HG03175 (cell line): ENCODE results near the gene COL3A1.

Experiments used
- ATAC-seq: cut with Tn5 transposase; IDR thresholded peaks from one replicate; pipeline ENCODE4 v1.9.1; 2021; ENCODE audit warnings: mild to moderate bottlenecking, moderate library complexity; ENCODE audit not compliant: unreplicated experiment

COL3A1 gene

GRCh38 chr2:188975497-188976102 is 1.4 kb downstream of the COL3A1 start:
- no peak for ATAC-seq

DNA sequence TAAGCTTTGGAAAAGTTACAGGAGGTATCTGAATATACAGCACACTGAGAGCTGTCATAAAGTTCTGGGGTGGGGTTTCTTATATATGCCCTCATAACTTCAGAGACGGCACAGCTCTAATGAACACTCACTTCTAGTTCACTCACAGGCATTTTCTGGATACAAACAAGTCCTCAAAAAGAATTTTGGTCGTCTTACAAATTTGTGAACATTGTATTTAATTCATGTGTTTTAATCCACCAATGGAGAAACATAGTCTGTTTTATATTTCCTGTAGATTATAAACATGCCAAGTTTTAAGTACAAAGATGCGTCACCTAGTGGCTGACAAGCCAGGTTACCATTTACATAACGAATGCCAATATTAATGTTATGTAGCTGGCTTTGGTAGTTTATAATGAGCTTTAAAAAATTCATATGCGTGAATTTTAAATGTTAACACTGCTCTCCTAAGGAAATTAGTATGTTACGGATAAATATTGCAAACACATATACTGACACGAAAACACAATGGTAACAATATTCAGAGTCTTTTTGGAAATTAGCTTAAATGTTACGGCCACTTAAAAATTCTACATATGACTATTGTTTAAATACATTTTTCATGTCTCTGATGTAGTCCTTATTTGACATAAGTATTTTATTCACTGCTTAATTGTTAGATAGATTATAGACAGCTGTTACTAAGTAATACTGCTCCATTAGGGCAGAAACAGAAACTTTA is 2.5 kb downstream of the COL3A1 start:
- ATAC-seq: no peak

DNA sequence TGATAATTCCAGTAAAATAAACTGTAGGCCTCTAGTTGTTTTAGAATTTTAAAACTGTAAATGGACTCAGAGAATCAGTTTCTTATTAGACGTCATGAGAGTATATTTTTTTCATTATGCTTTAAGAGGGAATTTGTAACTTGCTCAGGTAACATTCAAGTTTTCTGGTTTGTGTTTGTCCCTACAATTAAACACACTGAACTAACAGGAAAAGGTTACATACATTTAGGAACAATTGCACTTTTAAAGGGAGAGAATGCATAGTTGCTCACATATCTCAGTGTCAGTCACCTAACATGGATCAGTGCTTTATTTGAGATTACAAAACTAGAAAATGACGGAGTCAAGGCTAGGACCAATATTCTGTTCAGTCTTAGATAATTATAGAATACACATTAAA is 3.1 kb downstream of the COL3A1 start:
- no peak for ATAC-seq

DNA sequence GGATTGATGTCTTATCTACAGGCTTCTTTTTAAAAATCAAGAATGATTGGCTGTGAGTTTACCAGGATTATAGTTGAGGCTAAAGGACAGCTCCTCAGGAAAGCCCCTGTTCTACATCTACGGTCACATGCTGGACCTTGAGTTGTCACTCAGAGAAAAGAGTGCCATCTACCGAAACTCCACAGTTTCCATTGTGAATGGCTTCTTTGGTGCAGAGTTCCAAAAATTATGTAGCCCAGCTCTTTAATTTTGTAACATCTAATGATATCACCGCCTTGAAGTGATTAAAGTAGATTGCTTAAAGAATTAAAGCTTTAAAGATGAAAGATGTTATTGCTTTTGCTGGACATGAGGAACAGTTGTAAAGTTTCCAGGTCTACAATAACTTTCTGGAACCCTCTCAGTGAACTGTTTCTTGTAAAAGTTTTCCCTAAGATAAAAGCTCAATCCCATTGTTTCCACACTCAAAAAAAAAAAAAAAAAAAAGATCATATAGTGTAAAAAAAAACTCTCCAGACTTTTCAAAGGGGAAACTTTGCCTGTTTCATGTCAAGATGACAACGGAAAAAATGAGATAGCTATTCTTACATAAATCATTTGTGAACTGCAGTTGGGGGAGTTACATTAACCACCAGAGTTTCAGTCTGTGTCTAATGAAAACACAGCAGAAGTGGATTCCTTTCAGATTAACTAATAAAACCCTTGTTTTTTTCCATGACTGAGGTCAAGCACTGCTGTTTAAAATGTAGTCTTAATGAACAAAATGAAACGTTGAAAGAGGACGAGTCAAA is 4.3 kb downstream of the COL3A1 start:
- ATAC-seq: peak; percentile 78

DNA sequence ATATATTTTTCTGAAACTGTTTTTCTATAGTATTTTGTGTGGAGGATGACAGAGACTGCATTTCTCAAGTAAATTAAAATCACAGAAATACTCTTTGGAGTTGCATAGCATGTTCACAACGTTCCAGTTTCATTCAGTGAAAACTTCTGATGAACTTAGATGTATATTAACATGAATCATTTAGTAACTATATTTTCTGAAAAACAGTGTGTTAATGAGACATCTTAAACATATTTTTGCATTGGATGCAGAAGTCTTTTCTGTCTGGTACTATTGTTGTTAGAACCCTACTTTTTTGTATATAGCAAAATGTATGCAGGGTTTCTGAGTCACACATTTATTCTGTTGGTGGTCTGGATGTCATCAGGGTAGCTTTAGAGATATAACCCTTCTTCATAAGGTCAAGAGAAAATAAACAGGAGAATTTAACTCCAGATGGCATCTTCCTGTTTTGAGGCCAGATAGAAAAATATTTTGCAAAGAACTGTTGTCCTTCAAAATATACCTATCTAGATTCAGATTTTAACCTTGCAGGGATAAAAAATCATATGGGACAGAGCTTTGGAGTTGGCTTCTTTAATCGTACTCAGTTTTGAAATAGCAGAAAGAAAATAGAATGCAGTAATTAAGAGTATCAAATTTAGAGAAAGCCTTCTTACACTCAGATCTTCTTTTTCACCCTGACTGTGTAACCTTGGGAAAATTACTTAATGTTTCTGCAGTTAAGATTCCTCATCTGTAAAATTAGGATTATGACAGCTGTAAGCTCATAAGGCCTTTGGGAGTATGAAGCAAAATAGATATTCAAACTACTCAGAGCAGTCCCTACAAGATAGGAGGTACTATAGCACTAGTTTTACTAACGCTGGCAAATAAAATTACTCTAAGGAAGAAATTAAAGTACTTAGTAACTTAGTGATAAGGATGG is 5.3 kb downstream of the COL3A1 start:
- ATAC-seq: peak; percentile 10

- no peak for ATAC-seq
These were observed 9.4 kb downstream of the COL3A1 start for GRCh38 chr2:188983427-188984064.

DNA sequence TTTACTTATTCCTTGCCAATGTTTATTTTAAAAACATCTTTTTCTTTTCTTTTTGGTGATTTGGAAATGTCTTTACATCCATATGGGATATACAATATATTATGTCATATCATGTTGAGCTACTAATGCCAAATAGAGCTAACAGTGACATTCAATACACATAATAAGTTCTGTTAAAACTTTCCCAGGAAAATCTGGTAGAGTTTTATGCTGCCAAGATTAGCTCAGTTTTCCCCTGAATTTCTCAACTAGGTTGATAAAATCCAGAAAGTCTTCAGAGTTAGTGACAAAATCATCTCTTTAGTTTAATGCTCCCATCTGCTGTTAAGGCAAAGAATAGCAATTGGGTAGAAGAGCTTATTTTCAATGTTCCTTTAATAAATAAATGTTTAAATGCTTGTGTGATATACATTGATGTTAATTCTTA is 9.9 kb downstream of the COL3A1 start:
- no peak for ATAC-seq

- ATAC-seq: no peak
These were observed 10.5 kb downstream of the COL3A1 start for GRCh38 chr2:188984680-188985079.

DNA sequence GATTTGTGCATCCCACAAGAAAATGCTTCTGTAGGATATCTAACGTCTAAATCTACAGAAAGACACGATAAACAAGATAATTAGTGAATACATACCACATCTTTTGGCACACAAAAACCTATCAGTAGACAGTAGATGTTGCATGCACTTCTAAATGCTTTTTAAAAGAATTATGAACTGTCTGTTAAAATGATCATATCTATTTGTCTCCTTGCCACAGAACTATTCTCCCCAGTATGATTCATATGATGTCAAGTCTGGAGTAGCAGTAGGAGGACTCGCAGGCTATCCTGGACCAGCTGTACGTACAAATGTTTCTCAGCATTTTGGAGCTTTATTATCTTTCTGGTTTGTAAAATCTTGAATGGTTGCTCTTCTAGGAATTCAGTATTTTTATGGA is 12.7 kb downstream of the COL3A1 start:
- ATAC-seq: no peak

DNA sequence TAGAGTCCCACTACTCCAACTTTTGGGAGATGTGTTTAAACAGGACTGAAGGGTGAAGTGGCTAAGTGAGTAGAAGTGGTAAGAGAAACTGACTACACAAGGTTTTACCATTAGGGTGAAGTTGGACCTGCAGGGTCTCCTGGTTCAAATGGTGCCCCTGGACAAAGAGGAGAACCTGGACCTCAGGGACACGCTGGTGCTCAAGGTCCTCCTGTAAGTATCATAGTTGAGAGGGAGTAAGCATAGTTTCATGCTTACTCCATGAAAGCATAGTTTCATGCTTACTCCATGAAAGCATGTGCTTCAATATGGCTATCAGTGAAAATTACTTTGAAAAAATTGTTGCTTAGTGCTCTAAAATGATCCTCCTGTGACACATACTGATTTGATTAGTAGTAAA is 19.1 kb downstream of the COL3A1 start:
- ATAC-seq: no peak

DNA sequence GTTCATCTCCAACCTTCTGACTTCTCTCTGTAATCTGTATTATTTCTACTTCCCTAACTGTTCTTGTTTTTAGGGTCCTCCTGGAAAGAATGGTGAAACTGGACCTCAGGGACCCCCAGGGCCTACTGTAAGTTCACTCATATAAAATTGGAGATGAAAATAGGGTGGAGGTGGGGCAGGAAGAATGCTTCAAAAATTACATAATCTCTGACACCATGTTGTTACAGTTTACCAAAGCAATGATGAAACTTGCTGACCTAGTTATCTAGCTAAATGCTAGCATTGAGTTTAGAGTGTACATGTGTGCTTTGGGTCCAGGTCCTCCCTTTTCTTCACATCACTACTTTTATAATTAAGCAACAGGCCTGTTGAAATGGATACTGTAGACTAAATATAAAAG is 23.1 kb downstream of the COL3A1 start:
- no peak for ATAC-seq

GRCh38 chr2:189000221-189000620 is 26.0 kb downstream of the COL3A1 start:
- ATAC-seq: no peak

- no peak for ATAC-seq
These were observed 27.9 kb downstream of the COL3A1 start for GRCh38 chr2:189002079-189002478.

GRCh38 chr2:189008555-189009262 is 34.5 kb downstream of the COL3A1 start:
- no peak for ATAC-seq

- ATAC-seq: no peak
These were observed 36.4 kb downstream of the COL3A1 start for GRCh38 chr2:189010536-189010935.

GRCh38 chr2:189012351-189012750 is 38.2 kb downstream of the COL3A1 start:
- ATAC-seq: no peak

DNA sequence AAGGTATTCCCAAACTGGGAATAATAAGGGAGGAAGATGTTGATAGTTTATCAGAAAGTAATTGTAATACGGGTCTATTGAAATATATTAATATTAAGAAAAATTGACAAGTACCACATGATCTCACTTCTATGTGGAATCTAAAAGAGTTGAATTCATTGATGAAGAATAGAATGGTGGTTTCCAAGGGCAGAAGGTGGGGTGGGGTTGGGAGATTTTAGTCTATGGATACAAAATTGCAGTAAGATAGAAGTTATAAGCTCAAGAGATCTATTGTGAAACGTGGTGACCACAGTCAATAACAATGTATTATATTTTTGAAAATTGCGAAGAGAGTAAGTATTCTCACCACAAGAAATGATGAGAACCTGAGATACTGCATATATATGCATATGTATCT is 38.9 kb downstream of the COL3A1 start:
- no peak for ATAC-seq

DNA sequence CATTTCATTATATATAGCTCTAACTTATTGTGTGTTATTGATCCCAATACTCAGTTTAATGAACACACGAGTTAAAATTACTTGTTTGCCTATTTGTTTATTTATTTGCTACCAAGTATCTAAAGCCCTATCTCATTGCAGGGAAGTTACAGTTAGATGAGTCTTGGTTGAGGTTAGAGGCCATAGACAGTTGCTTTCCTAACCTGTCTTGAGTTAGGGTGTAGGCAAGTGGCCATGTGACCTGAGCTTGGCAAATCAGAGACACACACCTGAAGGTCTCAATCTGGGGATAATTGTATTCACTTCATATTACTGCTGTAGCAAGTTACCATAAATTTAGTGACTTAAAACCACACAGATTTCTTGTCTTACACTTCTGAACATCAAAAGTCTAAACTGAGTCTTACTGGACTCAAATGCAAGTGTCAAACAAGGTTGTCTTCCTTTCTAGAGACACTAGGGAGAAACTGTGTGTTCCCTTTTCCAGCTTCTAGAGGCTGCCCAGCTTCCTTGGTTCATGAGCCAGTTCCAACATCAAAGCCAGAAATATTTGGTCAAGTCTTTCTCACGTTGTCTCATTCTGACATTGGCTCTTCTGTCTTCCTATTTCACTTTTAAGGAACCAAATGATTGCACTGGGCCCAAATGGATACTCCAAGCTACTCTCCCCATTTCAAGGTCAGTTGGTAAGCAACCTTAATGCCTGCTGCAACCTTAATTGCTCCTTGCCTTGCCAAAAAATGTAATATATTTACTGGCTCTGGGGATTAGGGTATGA is 39.7 kb downstream of the COL3A1 start:
- ATAC-seq: no peak
